ENCODE results near the gene GCNT1.
"Not testable (repeated sequence)": the region's sequence is repeated elsewhere in the genome, so short reads cannot be mapped to it uniquely, and the experiment has no call there.

GRCh38 chr9:76491056-76491455 lies 32.1 kb downstream of the GCNT1 start:
- TF ChIP-seq CTCF (conservative IDR thresholded peaks at IDR 0.05; ENCODE audit: low read depth, low read length); EZH2 (IDR thresholded peaks at IDR 0.05; ENCODE audit: low read length, unreplicated experiment); EZH2phosphoT487 (IDR thresholded peaks at IDR 0.05; ENCODE audit: borderline replicate concordance, low read length): not testable (repeated sequence)

All from PC-3 (cell line).